Inferior parietal cortex (tissue), 1 donor: ENCODE results near the gene SIX6.
"Not testable (repeated sequence)": the region's sequence is repeated elsewhere in the genome, so short reads cannot be mapped to it uniquely, and the experiment has no call there.

ENCODE experiments used
- DNase-seq: peaks from one replicate; pipeline ENCODE4 v3.0.0-alpha.2; 2016; ENCODE audit errors: extremely low spot score

The SIX6 gene

DNA sequence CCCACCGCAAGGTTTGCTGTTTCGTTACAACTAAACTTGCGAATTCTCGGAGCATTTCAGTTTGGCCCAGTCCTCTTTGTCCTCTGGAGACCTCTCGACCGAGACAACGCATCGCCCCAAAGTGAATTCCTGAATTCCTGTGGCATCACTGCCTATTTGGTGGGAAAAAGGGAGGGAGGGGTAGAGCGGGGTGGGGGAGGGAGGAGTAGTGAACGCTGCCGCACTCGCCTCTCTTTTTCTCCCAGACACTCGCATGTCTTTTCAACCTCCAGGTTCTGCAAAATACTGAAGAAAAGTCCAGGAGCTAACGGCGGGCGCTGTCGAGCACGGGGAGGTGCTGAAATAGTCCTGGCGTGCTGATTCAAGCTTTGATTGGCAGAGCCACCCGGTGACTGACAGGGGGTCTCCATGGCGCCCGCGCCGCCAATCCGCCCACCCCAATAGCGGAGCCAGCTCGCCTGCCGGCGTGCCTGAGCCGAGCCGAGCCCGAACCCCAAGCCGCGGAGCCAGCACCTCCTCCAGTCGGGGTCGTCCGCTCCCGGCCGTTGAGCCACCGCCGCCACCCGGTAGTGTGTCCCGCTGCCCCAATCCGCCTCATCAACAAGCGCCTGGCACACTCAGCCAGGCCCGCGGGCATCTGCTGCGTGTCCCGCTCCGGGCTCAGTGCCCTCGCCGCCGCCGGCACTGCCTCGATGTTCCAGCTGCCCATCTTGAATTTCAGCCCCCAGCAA lies at the start of gene SIX6:
Gene SIX6 (plus strand): TSS at position 440 of the 731 bp plus-strand sequence. CDS start 253 bp downstream, at position 693.
- no peak for DNase-seq

DNA sequence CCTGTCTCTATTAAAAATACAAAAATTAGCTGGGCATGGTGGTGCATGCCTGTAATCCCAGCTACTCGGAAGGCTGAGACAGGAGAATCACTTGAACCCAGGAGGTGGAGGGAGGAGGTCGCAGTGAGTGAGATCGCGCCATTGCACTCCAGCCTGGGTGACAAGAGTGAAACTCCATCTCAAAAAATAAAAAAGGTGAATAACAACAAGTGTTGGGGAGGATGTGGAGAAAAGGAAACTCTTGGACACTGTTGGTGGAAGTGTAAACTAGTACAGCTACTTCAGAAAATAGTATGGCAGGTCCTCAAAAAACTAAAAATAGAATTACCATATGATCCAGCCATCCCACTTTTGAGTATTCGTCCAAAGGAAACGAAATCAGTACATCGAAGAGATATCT lies 28.7 kb upstream of the SIX6 start:
- DNase-seq: not testable (repeated sequence)

DNA sequence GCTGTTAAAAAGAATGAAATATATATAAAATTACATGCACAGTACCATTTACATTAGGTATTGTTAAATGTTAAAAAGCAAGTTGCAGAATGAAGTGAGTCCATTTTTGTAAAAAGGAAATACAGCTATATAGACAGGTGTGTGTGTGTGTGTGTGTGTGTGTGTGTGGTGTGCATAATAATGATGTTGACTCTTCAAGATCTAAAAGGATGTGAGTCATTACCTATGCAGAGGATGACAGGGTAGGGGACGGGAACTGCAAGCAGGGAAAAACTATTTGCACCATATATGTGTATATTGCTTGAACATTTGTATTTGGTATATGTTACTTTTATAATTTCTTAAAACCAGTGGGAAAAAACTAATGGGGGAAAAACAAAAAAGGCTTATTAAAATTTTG lies 26.2 kb upstream of the SIX6 start:
- no peak for DNase-seq

DNA sequence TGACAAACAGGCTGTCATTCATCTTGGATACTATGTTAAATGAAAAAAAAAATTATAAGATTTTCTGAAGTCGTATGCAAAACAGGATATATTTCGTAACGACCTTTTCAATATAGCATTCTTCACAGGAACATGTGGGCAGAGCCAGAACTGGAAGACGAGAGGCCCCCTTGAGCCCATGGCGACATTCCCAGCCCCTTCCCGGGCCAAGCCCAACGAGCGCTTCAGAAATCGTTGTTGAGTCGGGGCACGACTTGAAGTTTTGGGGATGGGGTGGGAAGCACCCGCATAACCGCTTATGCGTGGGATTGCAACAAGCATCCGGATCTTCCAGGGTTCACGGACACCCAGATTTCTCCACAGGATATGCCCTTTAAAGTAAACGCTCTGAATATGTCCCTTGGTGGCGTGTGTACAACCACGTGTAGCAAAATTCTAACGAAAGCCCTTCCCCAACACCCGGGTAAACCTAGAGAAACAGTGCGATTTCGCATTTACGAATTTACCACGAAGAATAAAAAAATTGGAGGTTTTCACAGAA lies 23.8 kb upstream of the SIX6 start:
- no peak for DNase-seq

DNA sequence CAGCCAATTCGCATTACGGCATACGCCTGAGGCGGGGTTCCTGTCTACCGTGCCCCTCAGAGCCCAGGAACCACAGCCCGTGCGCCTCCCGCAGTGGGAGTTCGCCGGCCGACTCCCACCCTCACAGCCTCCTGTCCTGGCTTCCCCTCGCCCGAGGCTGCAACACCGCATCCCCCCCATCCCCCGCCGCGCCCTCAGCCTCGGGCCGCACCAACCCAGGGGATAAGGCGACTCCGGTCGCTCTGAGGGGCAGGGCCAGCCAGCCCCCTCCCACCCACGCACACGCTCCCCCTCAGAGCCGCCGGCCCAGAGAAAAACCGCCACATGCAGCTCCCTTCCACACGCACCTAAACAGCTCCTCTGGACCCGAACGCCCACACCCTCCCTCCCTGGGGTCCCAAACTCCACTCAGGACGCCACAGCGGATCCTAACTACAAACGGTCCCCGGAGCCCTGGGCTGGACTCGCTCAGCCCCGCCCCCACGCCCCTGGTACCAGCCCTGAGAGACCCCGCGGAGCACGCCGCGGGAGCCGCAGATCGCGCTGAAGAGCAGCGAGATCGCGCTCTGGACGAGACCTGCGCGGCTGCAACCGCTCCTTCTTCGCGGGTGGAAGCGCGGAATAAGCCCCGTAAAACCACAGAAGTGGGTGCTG lies 23.2 kb upstream of the SIX6 start, which contains the start of gene C14orf39:
Gene C14orf39 (minus strand): TSS at position 466 of the 654 bp plus-strand sequence. CDS start 985 bp downstream, outside the sequence.
- DNase-seq: no peak

DNA sequence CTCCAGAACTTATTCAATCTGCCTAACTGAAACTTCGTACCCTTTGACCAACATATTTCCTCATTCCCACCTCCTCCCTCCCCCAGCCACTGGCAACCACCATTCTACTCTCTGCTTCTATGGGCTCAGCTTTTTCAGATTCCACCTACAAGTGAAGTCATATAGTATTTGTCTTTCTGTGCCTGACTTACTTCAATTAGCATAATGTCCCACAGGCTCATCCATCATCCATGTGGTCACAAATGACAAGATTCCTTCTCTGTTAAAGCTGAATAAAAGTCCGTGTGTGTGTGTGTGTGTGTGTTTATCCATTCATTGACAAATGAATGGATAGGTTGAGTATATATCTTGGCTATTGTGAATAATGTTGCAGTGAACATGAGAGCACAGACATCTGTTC lies 21.7 kb upstream of the SIX6 start:
- DNase-seq: no peak

DNA sequence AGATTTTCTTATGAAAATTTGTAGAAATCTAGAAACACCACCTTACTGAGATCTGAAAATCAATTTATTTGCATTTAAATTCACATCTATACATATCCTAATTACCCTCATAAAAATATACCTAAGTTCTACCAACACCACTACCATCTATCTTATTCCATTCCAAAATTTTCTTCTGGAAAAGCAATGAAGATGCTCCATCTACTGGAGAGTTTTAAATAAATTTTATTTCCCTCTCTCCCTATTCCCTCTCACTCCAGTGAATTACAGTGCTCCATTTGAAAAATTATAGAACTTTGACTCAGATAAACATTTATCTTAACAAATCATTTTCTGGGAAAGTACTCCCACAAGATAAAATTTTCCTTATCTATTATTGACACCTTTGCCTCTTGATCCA lies 20.8 kb upstream of the SIX6 start:
- no peak for DNase-seq

DNA sequence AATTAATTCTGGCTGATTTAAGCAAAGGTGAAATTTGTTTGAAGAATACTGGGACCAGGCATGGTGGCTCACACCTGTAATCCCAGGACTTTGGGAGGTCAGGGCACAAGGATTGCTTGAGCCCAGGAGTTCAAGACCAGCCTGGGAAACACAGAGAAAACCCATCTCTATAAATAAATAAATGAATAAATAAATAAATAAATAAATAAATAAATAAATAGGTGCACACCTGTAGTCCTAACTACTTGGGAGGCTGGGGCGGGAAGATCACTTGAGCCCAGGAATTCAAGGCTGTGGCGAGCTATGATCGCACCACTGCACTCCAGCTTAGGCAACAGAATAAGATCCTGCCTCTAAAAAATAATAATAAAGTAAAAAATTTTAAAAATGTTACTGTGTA lies 18.7 kb upstream of the SIX6 start:
- DNase-seq: no peak

DNA sequence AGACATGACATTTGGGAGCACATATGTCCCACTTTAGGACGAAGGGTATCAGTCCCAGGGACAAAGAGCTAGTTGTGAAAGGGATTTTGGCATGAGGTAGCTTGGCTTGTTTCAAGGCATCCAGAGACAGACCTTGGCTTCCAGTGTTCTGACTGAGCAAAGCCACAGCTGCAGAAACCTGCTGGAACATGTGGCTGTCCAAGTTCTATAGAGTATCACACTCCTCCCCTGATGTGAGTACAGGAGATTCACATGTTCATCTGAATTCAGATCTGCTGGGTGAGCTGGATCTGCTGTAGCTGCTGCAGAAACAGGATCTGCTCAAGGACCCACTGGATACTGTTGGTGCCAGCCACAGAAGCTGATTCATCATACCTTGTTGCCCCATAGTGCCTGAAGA lies 13.0 kb upstream of the SIX6 start:
- DNase-seq: no peak

DNA sequence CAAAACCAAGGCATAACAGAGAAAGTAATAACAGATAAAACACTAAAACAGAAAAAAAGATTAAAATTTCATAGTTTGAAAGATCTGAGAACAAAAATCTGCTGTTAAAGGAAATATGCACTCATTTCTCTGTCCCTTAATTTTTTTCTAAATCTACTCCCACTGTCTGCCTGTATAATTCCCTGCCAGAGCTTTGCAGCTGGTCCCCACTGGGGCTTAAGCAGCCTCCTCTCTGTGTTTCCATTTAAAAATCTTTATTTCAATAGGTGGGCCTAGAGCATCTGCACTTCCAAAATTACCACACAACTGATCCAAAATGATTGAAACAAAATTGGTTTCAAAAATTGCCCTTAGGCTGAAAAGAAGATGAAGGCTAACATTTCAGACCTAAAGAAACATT lies 6.4 kb upstream of the SIX6 start:
- no peak for DNase-seq

DNA sequence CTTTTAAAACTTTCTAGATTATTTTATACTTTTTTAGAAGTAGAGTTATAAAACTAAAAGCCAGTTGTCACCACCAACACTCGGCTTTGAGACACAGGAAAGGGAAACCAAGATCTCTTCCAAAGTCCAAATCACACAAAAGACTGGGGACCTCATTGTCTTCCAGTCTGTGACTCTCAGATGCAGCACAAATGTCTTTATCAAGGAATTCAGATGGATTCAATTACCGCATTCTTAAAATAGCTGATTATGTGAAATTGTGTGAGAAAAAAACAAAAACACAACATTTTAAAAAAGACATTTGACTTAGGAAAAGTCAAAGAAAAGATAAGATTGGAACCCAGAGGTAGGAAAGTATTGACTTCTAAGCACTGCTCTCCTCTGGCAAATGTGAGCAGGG lies 3.5 kb upstream of the SIX6 start:
- no peak for DNase-seq

DNA sequence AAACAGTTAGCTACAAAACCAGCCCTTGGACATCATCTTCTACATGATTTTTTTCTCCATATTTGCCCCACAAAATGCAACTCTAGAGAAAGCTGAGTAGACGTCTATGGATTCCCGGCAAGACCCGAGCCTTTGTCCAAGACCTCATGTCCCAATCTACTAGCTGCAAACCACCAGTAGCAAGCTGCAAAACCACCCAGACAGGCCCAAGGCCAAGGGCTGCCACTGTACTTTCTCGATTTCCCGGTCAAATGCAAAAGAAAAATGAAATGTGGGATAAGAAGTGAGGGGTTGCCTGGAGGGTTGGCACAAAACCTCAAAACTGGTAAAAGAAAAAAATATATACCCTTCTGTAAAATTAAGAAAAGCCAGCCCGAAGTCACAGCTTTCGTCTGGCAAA lies 2.9 kb upstream of the SIX6 start:
- no peak for DNase-seq

DNA sequence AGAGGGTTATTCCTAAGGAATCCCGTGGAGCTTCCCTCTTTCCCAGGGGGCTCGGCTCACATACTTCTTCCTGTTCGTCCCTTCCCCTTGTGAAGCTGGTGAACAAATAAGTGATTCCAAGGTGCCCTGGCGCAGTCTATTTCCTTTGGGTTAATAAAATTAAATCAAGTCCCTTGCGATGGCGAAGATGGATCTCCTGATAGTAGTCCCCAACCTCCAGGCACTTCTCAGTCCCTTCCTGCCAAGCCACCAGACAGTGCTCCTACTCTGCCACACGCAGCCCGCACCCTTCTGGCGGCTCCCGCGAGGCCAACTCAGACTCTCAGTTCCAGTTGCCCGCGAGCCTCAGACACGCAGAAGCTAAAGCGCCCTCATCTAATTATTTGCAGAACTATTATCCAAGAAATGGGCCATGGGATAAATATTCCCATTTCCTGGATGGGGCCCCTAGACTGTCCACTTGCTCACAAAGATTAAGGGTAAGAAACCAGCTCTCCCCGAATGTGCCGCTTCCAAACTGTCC lies 2.4 kb upstream of the SIX6 start:
- DNase-seq: no peak

DNA sequence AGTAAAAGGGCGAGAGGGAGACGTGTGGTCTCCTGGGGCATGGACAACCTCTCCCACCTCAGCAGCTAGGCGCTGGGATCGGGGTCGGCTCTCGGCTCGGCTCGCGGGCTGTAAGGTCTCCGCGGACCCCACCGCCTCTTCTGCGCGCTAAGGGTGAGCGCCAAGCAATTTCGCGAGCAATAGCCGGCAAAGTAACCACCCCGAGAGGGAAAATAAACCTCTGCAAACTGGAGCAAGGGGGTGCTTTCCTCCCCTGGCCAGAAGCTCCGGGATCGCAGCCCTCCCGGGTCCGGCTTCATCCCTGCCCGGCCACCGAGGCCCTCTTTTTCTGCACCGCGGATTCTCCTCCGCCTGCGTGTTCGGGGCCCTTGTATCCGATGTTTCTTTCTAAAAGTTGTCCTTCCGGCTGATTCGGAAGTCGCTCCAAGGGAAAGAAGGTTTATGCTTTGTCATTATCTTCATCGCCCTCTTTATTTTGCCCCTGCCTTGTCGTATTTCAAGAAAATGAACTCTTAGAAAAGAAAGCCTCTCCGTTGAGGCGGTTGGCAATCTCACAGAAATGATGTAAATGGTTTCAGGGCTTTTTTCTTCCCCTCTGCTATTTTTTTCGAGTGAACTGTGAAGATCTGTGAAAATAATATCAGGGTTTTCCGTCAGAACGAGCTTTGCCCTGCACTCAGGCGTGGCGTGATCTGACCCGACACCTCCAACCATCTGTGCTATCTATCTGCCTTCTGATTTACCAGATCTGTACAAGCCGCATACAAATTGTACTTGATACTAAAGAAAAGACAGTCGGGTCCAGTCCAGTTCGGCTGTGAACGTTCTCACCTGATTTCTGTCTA lies 1.7 kb upstream of the SIX6 start:
- no peak for DNase-seq

DNA sequence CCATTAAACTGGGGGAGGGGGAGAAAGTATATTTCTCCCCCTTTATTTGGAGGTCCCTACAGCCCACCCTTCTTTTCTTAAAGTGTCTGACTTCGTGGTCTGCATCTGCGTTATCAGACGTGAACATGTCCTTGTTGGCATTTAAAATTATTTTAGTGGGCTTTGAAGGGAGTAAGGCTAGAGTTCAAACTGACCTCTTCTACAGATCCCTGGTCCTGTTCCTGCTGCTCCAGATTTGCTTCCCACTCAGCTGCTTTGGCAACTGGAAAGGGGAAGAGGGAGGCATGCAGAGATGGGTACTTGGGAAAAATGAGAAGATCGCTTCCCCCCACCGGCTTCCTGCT lies 611 bp upstream of the SIX6 start:
- no peak for DNase-seq

DNA sequence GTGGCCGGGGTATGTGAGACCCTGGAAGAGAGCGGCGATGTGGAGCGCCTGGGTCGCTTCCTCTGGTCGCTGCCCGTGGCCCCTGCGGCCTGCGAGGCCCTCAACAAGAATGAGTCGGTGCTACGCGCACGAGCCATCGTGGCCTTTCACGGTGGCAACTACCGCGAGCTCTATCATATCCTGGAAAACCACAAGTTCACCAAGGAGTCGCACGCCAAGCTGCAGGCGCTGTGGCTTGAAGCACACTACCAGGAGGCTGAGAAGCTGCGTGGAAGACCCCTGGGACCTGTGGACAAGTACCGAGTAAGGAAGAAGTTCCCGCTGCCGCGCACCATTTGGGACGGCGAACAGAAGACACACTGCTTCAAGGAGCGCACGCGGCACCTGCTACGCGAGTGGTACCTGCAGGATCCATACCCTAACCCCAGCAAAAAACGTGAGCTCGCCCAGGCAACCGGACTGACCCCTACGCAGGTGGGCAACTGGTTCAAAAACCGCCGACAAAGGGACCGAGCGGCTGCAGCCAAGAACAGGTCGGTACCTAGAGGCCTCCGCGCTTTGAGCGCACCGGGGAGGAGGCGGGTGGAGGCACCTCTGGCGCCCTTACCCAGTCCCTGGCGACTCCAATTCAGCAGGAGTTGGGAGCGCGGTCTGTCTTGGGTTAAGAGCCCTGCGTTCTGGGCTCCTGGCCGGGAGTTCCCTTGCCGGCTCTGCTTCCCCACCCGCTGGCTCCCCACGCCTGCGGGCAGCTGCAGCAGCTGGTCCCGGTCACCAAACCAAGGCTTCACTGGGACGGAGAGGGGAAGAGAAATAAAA lies 700 bp downstream of the SIX6 start:
- DNase-seq: no peak

DNA sequence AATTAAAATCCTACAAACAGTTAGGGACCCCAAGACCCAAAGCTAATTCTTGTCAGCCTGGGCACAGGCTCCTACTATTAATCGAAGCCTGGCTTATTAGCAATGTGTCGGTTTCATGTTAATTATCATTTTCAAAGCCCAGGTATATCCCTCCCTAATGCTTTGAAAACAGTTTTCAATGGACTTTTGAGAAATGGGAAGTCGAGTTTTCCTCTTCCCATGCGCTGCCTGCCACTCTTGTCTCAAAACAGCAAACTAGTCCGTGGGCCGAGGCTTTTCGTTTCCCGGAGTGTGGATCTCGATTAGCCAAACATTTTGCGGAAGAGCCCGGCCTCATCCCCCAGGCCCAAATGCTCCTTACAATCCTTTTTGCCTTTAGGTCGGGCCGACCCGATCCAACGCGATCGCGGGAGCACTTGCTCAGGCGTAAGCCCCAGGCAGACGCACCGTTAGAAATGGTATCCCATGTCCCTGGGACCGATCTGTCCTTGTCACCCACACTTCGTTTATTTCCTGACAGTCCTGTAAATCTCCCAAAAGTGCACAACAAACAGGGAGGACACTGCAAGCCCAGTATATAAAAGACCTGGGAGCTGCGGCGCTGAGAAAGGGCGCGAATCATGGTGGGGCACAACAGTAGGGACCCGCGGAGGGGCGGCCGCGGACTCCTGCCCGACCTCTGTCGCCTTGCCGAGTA lies 1.5 kb downstream of the SIX6 start:
- DNase-seq: no peak

DNA sequence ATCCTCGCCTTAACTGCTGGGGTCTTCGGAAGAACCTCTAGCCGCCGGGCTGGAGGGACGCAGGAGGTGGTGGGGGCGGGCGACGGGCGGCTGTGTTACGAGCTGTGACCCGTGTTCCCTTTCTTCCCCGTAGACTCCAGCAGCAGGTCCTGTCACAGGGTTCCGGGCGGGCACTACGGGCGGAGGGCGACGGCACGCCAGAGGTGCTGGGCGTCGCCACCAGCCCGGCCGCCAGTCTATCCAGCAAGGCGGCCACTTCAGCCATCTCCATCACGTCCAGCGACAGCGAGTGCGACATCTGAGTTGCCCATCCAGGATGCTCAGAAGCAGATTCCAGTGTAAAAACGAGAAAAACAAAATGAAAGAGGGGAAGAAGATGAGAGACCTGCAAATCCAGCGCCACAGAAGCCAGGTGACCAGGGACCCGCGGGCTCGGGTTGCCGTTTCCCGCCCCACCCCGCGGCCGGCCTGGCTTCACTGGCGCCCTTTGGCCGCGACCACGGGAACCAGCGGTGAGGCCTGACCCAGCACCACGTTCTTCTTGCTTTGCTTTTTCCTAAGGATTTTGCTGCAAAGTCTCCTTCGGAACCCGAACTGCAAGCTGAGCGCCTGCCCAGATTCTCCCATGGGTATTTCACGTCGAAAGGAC lies 2.1 kb downstream of the SIX6 start:
- DNase-seq: no peak

DNA sequence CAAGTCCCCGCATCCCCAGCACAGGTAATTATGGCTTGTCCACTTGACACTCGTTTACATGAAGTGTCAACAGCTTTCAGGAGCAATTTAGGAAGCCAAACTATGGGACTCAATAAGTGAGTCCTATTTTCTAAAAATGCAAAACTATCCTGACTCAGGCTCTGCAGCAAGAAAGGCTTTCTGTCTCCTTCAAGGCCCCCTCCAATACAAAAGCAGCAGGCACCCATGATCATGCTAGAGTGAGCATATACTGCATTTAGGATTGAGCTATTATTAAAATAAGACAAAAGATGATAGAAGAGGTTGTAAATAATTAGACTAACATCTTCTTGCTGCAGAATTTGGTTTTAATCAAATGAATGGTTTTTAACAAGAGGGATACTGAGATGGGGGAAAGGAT lies 3.2 kb downstream of the SIX6 start:
- no peak for DNase-seq

DNA sequence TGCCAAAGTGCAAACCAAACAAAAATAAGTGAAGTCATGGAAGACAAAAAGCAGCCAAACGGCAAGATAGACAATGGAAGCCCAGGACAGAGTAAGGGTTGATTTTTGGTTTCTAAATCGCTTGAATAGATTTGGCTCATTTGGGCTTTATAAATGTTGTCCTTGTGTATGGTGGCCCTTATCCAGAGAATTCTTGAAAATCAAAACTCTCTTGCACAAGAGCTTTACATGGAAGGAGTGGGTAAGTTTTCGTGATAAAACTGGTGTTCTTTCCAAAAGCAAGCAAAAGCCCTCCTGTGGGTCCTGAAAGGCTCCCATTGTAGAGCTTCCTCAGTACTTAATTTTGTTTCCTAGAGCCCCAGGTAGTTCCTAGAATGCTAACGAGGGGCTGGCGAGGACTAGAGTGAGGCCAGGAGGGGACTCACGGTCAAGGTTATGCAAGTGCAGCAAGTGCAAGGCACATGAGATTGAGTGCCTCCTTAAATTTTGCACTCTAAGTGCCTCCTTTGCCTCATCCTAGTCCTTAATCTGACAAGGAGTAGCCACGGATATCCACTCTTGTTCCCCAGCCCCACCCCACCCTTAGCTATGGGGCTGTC lies 4.1 kb downstream of the SIX6 start:
- no peak for DNase-seq
